ENCODE data around the gene CHP1.
"Not testable (repeated sequence)": the region's sequence is repeated elsewhere in the genome, so short reads cannot be mapped to it uniquely, and the experiment has no call there.

Gene CHP1

DNA sequence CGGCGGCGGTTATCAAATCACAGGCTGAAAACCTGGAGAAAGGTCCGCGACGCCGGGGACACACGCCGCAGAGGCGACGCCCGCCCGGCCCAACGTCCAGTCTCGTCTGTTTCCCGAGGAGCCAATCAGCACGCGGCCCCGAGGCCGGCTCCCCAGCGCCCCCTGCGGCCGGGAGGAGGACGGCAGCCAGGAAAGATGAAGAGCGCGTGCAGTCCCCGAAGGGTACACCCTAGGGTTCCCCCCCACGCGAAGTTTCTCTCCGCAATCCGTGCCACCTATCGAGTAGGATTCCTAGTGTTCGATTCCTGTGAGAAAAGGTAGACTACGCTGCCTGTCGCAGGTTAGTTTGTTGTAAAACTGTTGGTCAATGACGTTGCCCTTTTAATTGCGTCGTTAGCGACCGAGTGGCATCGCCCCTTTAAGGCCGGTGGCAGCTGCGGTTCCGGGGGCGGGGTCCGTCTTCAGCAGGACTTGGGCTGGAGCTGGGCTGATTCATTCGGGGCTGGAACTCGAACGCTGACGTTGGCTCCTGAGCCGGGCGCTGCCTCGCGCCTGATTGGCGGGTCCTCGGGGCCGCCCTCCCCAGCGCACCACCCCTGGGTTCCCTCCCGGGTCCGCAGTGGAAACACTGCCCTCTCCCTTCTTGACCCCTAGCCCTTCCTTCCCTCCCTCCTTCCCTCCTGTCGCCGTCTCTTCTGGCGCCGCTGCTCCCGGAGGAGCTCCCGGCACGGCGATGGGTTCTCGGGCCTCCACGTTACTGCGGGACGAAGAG, at the start of gene CHP1, which contains the start of gene EXD1:
Gene CHP1 (plus strand): TSS at position 619 of the 772 bp plus-strand sequence. CDS start 115 bp downstream, at position 734.
Gene EXD1 (minus strand): TSS at position 108 of the 772 bp plus-strand sequence. CDS start 4,182 bp downstream, outside the sequence.
- peaks cover 24% of the 10 kb centered on the region for H3K4me1 Mint-ChIP-seq
- no peaks in the 10 kb centered on the region for H3K36me3 Mint-ChIP-seq
- H3K9me3 Mint-ChIP-seq: no peaks in the 10 kb centered on the region
- H3K27ac Mint-ChIP-seq: peak within 1 kb of the TSS; percentile 88
- peak within 1 kb of the TSS; percentile 93 for H3K4me3 Mint-ChIP-seq
- ATAC-seq: peak; percentile 100
- H3K27me3 Mint-ChIP-seq: no peaks in the 10 kb centered on the region

GRCh38 chr15:41182266-41182665, 48.8 kb upstream of the CHP1 start:
- Mint-ChIP-seq H3K4me1 (peaks cover 5% of the 10 kb centered on the region), H3K9me3 (no peaks in the 10 kb centered on the region), H3K27me3 (no peaks in the 10 kb centered on the region), H3K4me3 (no peak overlapping the region), H3K27ac (no peak overlapping the region), H3K36me3 (no peaks in the 10 kb centered on the region)
- no peak for ATAC-seq

GRCh38 chr15:41183581-41183980, 47.5 kb upstream of the CHP1 start:
- Mint-ChIP-seq H3K27me3 (no peaks in the 10 kb centered on the region), H3K36me3 (no peaks in the 10 kb centered on the region), H3K4me1 (peaks cover 5% of the 10 kb centered on the region), H3K4me3 (no peak overlapping the region), H3K9me3 (no peaks in the 10 kb centered on the region), H3K27ac (no peak overlapping the region)
- ATAC-seq: no peak

DNA sequence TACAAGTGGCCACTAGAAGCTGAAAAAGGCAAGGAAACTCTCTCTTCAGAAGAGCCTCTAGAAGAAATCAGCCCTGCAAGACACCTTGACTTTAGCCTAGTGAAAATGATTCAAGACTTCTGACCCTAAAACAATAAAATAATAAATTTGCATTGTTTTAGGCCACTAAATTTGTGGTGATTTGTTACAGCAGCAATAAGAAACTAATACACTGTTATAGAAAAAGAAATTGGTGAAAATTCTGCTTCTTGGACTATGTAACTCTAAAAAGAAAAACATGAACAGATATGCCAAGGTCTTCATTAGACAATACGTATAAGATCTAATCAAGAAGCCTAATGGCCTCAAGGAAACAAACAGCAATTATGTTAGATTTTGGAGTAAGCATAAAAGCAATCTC, 36.6 kb upstream of the CHP1 start:
- no peaks in the 10 kb centered on the region for H3K9me3 Mint-ChIP-seq
- H3K27ac Mint-ChIP-seq: no peak overlapping the region
- no peaks in the 10 kb centered on the region for H3K4me1 Mint-ChIP-seq
- H3K27me3 Mint-ChIP-seq: no peaks in the 10 kb centered on the region
- no peaks in the 10 kb centered on the region for H3K36me3 Mint-ChIP-seq
- ATAC-seq: no peak
- H3K4me3 Mint-ChIP-seq: no peak overlapping the region

GRCh38 chr15:41199470-41199869, 31.6 kb upstream of the CHP1 start:
- no peaks in the 10 kb centered on the region for H3K36me3 Mint-ChIP-seq
- no peaks in the 10 kb centered on the region for H3K9me3 Mint-ChIP-seq
- no peaks in the 10 kb centered on the region for H3K4me1 Mint-ChIP-seq
- no peaks in the 10 kb centered on the region for H3K27me3 Mint-ChIP-seq
- no peak overlapping the region for H3K27ac Mint-ChIP-seq
- no peak for ATAC-seq
- no peak overlapping the region for H3K4me3 Mint-ChIP-seq

DNA sequence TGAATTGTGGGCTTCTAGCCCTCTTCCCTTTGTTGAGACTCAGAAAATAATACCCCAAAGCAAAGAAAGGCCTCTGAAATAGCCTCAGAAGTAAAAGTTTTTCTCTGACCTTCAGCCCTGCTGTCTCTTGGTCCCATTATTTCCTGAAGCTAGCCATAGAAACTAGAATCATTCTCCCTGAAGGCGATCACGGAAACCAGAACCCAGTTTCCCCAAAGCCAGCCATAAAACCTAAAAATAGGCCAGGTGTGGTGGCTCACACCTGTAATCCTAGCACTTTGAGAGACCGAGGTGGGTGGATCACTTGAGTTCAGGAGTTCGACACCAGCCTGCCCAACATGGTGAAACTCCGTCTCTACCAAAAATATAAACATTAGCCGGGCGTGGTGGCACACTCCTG, 27.7 kb upstream of the CHP1 start:
- no peak overlapping the region for H3K4me3 Mint-ChIP-seq
- no peak for ATAC-seq
- no peaks in the 10 kb centered on the region for H3K27me3 Mint-ChIP-seq
- H3K27ac Mint-ChIP-seq: no peak overlapping the region
- H3K36me3 Mint-ChIP-seq: no peaks in the 10 kb centered on the region
- H3K4me1 Mint-ChIP-seq: no peaks in the 10 kb centered on the region
- no peaks in the 10 kb centered on the region for H3K9me3 Mint-ChIP-seq

GRCh38 chr15:41205315-41205714, 25.8 kb upstream of the CHP1 start:
- Mint-ChIP-seq H3K4me3 (no peak overlapping the region), H3K4me1 (no peaks in the 10 kb centered on the region), H3K9me3 (no peaks in the 10 kb centered on the region), H3K27ac (no peak overlapping the region), H3K36me3 (no peaks in the 10 kb centered on the region), H3K27me3 (no peaks in the 10 kb centered on the region)
- no peak for ATAC-seq

GRCh38 chr15:41207687-41208448, 23.2 kb upstream of the CHP1 start:
- H3K27ac Mint-ChIP-seq: no peak overlapping the region
- H3K27me3 Mint-ChIP-seq: peaks cover 18% of the 10 kb centered on the region
- no peak for ATAC-seq
- no peaks in the 10 kb centered on the region for H3K36me3 Mint-ChIP-seq
- no peaks in the 10 kb centered on the region for H3K4me1 Mint-ChIP-seq
- no peak overlapping the region for H3K4me3 Mint-ChIP-seq
- H3K9me3 Mint-ChIP-seq: no peaks in the 10 kb centered on the region

- H3K36me3 Mint-ChIP-seq: no peaks in the 10 kb centered on the region
- H3K4me3 Mint-ChIP-seq: no peak overlapping the region
- no peaks in the 10 kb centered on the region for H3K9me3 Mint-ChIP-seq
Observed at GRCh38 chr15:41215708-41216107, 15.4 kb upstream of the CHP1 start.

DNA sequence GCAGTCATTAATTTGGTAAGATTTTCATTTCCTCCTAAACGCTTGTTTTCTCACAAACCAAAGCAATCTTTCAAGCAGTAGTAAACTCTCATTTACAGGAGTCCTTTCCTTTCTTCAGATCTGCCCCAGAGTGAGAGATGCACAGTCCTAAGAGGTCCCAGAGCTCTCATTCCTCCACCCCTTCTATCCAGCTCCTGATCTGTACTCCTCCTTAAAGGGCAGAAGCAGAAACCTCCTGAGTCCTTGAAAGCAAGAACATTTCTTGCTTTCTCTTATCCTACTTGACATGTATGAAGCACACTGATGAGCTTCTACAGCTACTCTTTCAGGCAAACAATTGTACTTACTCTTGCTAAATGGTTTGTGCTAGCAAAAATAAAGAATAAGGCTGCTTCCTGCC, 12.2 kb upstream of the CHP1 start:
- Mint-ChIP-seq H3K27ac (no peak overlapping the region), H3K4me3 (no peak overlapping the region), H3K36me3 (no peaks in the 10 kb centered on the region), H3K9me3 (no peaks in the 10 kb centered on the region), H3K27me3 (peaks cover 42% of the 10 kb centered on the region), H3K4me1 (no peaks in the 10 kb centered on the region)
- ATAC-seq: no peak

More at GRCh38 chr15:41215708-41216107, 15.4 kb upstream of the CHP1 start:
- Mint-ChIP-seq H3K4me1 (no peaks in the 10 kb centered on the region), H3K27me3 (peaks cover 45% of the 10 kb centered on the region), H3K27ac (no peak overlapping the region)
- no peak for ATAC-seq

- Mint-ChIP-seq H3K27me3 (peaks cover 42% of the 10 kb centered on the region), H3K9me3 (no peaks in the 10 kb centered on the region), H3K4me1 (no peaks in the 10 kb centered on the region), H3K27ac (no peak overlapping the region), H3K36me3 (no peaks in the 10 kb centered on the region), H3K4me3 (no peak overlapping the region)
- ATAC-seq: no peak
Observed at GRCh38 chr15:41219381-41219780, 11.7 kb upstream of the CHP1 start.

- H3K4me3 Mint-ChIP-seq: peak overlapping the region; percentile 93
- H3K4me1 Mint-ChIP-seq: peaks cover 24% of the 10 kb centered on the region
- no peaks in the 10 kb centered on the region for H3K36me3 Mint-ChIP-seq
- H3K27ac Mint-ChIP-seq: peak overlapping the region; percentile 88
- H3K27me3 Mint-ChIP-seq: no peaks in the 10 kb centered on the region
- ATAC-seq: no peak
- no peaks in the 10 kb centered on the region for H3K9me3 Mint-ChIP-seq
Observed at GRCh38 chr15:41230345-41230649, 771 bp upstream of the CHP1 start.

- Mint-ChIP-seq H3K27me3 (no peaks in the 10 kb centered on the region), H3K4me1 (peaks cover 24% of the 10 kb centered on the region), H3K9me3 (no peaks in the 10 kb centered on the region), H3K36me3 (no peaks in the 10 kb centered on the region), H3K27ac (peak overlapping the region; percentile 88), H3K4me3 (peak overlapping the region; percentile 93)
- peak; percentile 74 for ATAC-seq
Observed at GRCh38 chr15:41231422-41232226, 556 bp downstream of the CHP1 start.

DNA sequence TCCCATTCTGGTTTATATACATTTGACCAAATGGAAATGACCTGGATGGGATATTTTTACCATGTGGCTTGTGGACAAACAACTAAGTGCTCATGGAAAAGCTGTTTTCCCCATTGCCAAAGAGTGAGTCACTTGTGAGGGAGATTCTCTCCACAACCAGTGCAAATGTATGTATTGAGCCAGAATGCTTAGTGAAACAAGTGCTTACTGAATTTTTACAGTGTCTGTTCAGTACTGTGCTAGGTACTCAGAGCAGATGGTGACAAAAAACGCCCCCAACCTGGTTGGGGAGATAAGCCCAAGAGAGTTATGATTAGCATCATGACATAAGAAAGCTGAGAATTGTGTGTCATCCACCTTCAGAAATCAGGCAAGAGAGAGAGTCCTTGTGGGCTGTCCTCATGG, 2.3 kb downstream of the CHP1 start:
- Mint-ChIP-seq H3K36me3 (peaks cover 5% of the 10 kb centered on the region), H3K27ac (no peak overlapping the region), H3K9me3 (no peaks in the 10 kb centered on the region), H3K4me1 (peaks cover 31% of the 10 kb centered on the region), H3K27me3 (no peaks in the 10 kb centered on the region), H3K4me3 (no peak overlapping the region)
- no peak for ATAC-seq

GRCh38 chr15:41235228-41235627, 4.2 kb downstream of the CHP1 start:
- H3K9me3 Mint-ChIP-seq, ATAC-seq, H3K27ac Mint-ChIP-seq, H3K4me3 Mint-ChIP-seq, H3K27me3 Mint-ChIP-seq, H3K36me3 Mint-ChIP-seq: not testable (repeated sequence)
- H3K4me1 Mint-ChIP-seq: peaks cover 31% of the 10 kb centered on the region
